ENCODE results near the gene PARVG.

Gene PARVG

GRCh38 chr22:44167501-44167900 is 13.2 kb upstream of the PARVG start:
- no peak for DNase-seq (ENCODE audit: low read depth)
- no peak for TF ChIP-seq CTCF (conservative IDR thresholded peaks at IDR 0.05; ENCODE audit: low read depth, low read length)
- no peak overlapping the region for H3K4me3 ChIP-seq (ENCODE audit: low read depth, low read length)

- DNase-seq (ENCODE audit: low read depth), result no peak
- no peak for TF ChIP-seq CTCF (conservative IDR thresholded peaks at IDR 0.05; ENCODE audit: low read depth, low read length)
- no peak overlapping the region for H3K4me3 ChIP-seq (ENCODE audit: low read depth, low read length)
Observed at GRCh38 chr22:44168206-44168605, 12.5 kb upstream of the PARVG start.

GRCh38 chr22:44170470-44170869 is 10.3 kb upstream of the PARVG start:
- DNase-seq (ENCODE audit: low read depth), result no peak
- no peak overlapping the region for H3K4me3 ChIP-seq (ENCODE audit: low read depth, low read length)
- TF ChIP-seq CTCF (conservative IDR thresholded peaks at IDR 0.05; ENCODE audit: low read depth, low read length), result no peak

- TF ChIP-seq CTCF (conservative IDR thresholded peaks at IDR 0.05; ENCODE audit: low read depth, low read length), result no peak
- DNase-seq (ENCODE audit: low read depth), result no peak
- H3K4me3 ChIP-seq (ENCODE audit: low read depth, low read length), result no peak overlapping the region
Observed at GRCh38 chr22:44171561-44171960, 9.2 kb upstream of the PARVG start.

- peak; percentile 44 for DNase-seq (ENCODE audit: low read depth)
- TF ChIP-seq CTCF (conservative IDR thresholded peaks at IDR 0.05; ENCODE audit: low read depth, low read length), result no peak
- no peak overlapping the region for H3K4me3 ChIP-seq (ENCODE audit: low read depth, low read length)
Observed at GRCh38 chr22:44172370-44173108, 8.2 kb upstream of the PARVG start.

GRCh38 chr22:44173154-44173553 is 7.6 kb upstream of the PARVG start:
- no peak overlapping the region for H3K4me3 ChIP-seq (ENCODE audit: low read depth, low read length)
- no peak for TF ChIP-seq CTCF (conservative IDR thresholded peaks at IDR 0.05; ENCODE audit: low read depth, low read length)
- no peak for DNase-seq (ENCODE audit: low read depth)

GRCh38 chr22:44175676-44176075 is 5.0 kb upstream of the PARVG start:
- no peak for TF ChIP-seq CTCF (conservative IDR thresholded peaks at IDR 0.05; ENCODE audit: low read depth, low read length)
- H3K4me3 ChIP-seq (ENCODE audit: low read depth, low read length), result no peak overlapping the region
- no peak for DNase-seq (ENCODE audit: low read depth)

Data from choroid plexus epithelial cell (primary cell).